Psoas muscle (tissue), 8 donors: ENCODE data around the gene AP2A2. TPM values are rescaled to one million over a fixed set of nuclear protein-coding genes. Genes with fewer than 3 reads are reported as not detected.

Experiments used
- ATAC-seq, 4 donors: fragments of 200-7000 bp; cut with Tn5 transposase; one replicate each; pipeline ENCODE4 v1.9.1; 2020; ENCODE audit warnings: moderate library complexity in 3 of 4, mild to moderate bottlenecking in 2 of 4
- DNase-seq, 2 donors: peaks; one replicate each; pipeline ENCODE4 v3.0.0-alpha.2; 2020
- H3K27ac ChIP-seq: fragments of 200-600 bp; one replicate; pipeline ENCODE4 v1.8.0; 2022
- H3K27me3 ChIP-seq, 3 donors: fragments of 200-600 bp in 1 of 3; one replicate each; pipeline versions ENCODE4 v1.6.1 to v1.8.0; 2013 to 2022; ENCODE audit warnings: low read length in 2 of 3, mild to moderate bottlenecking in 2 of 3, moderate library complexity in 1 of 3; ENCODE audit not compliant: insufficient read depth in 3 of 3
- H3K36me3 ChIP-seq, 2 donors: fragments of 200-600 bp in 1 of 2; one replicate each; pipeline versions ENCODE4 v1.6.1 to v1.8.0; 2013 to 2022; ENCODE audit warnings: low read depth in 1 of 2, mild to moderate bottlenecking in 1 of 2, moderate library complexity in 1 of 2; ENCODE audit not compliant: insufficient read depth in 1 of 2
- H3K4me1 ChIP-seq: fragments of 200-600 bp; one replicate; pipeline ENCODE4 v1.8.0; 2022
- H3K4me3 ChIP-seq: fragments of 200-600 bp; one replicate; pipeline ENCODE4 v1.8.0; 2022; ENCODE audit warnings: mild to moderate bottlenecking
- H3K9me3 ChIP-seq: fragments of 200-600 bp; one replicate; pipeline ENCODE4 v1.8.0; 2022
- CTCF ChIP-seq: fragments of 200-600 bp; IDR thresholded peaks from one replicate; pipeline ENCODE4 v1.8.0; 2022; ENCODE audit warnings: antibody characterized with exemption
- WGBS, 3 donors: extraction: QIAGEN DNeasy Blood & Tissue Kit; methylation state at CpG; one replicate each; pipeline versions ENCODE4 v1.1.6 to v1.1.7; 2013; 5-methylcytosine and 5-hydroxymethylcytosine counted together
- intact Hi-C, 2 donors: fragments of 100-400 bp; cut with DNase I; formaldehyde crosslinking; loops; one replicate each; pipeline versions ENCODE4 v1.11.0 to v1.14.2; 2022
- polyA plus RNA-seq, 3 donors: library from polyadenylated mRNA; stranded (reverse); fragments of 200-250 nt; gene quantifications; one replicate each; pipeline ENCODE4 v1.2.3, GENCODE V29; 2013
- total RNA-seq, 4 donors: library from RNA; stranded (reverse); fragmentation: NEBNext Ultra II Directional in 2 of 4; extraction: Animal tissue kit (Norgen Biotek cat#: 25700) in 2 of 4; gene quantifications; one replicate each; pipeline versions ENCODE4 v1.2.1 to v1.2.4, GENCODE V29; 2021 to 2023
- donor health status: healthy with polysubstance abuse.
- donor health status: DM: no; HTN: no; CAD: no; lungs with moderate emphysema.
- donor health status: Bipolar disorder and iron deficiency.
- donor health status: healthy.
- donor health status: DM: yes; HTN: yes; CAD: no.
- donor health status: DM: no; HTN: no; CAD: no.
- donor health status: DM: no; HTN: no; CAD: no.
- donor health status: DM: yes; HTN: yes; CAD: no.

Gene AP2A2
- total and polyA plus RNA-seq, 7 donors, result 15.9 to 31.4 (median 26.5) TPM

- no peak overlapping the region for H3K4me3 ChIP-seq
- no peaks in the 10 kb centered on the region for H3K9me3 ChIP-seq
- 72 to 81% (median 74%) methylated on average over 15 to 16 of the region's 16 CpGs for WGBS, 3 donors
Observed at GRCh38 chr11:995044-995751, 69.5 kb downstream of the AP2A2 start.

GRCh38 chr11:995752-996420 is 70.2 kb downstream of the AP2A2 start:
- Histone ChIP-seq H3K27me3 (no peaks in the 10 kb centered on the region), H3K9me3 (no peaks in the 10 kb centered on the region), H3K4me1 (no peaks in the 10 kb centered on the region), H3K27ac (no peak overlapping the region), H3K4me3 (no peak overlapping the region), H3K36me3 (peaks cover under 1 to 46% of the 10 kb centered on the region in 2 donors)
- no peak for TF ChIP-seq CTCF
- 75 to 80% (median 79%) methylated on average over 22 of the region's 22 CpGs for WGBS, 3 donors
- intact Hi-C loops, result no loop called here
- no peak for DNase-seq
- peak in 1 of 4 donors; percentile 14 for ATAC-seq

More at GRCh38 chr11:995044-995751, 69.5 kb downstream of the AP2A2 start:
- Histone ChIP-seq H3K27me3 (no peaks in the 10 kb centered on the region), H3K4me1 (no peaks in the 10 kb centered on the region), H3K36me3 (peaks cover 0 to 42% of the 10 kb centered on the region in 2 donors), H3K27ac (no peak overlapping the region)
- no peak for TF ChIP-seq CTCF
- ATAC-seq (peak in 1 of 4 donors; percentile 33), DNase-seq (no peak)
- intact Hi-C loops, result no loop called here

- intact Hi-C loops, result no loop called here
- ATAC-seq, result no peak
- 90 to 95% (median 95%) methylated on average over 10 of the region's 10 CpGs for WGBS, 3 donors
- H3K36me3 ChIP-seq, result peaks cover 2 to 54% of the 10 kb centered on the region in 2 donors
- H3K4me1 ChIP-seq, result no peaks in the 10 kb centered on the region
- no peak for TF ChIP-seq CTCF
- no peak overlapping the region for H3K27ac ChIP-seq
- H3K4me3 ChIP-seq, result no peak overlapping the region
- H3K9me3 ChIP-seq, result no peaks in the 10 kb centered on the region
- no peak for DNase-seq
- no peaks in the 10 kb centered on the region for H3K27me3 ChIP-seq
Observed at GRCh38 chr11:996681-997080, 71.0 kb downstream of the AP2A2 start.

- Histone ChIP-seq H3K36me3 (peaks cover 5 to 54% of the 10 kb centered on the region in 2 donors), H3K4me1 (no peaks in the 10 kb centered on the region)
- ATAC-seq, result peak in 1 of 4 donors; percentile 38
Observed at GRCh38 chr11:997907-998306, 72.2 kb downstream of the AP2A2 start.

More at GRCh38 chr11:997907-998306, 72.2 kb downstream of the AP2A2 start:
- no peak for TF ChIP-seq CTCF
- intact Hi-C loops, result no loop called here
- no peaks in the 10 kb centered on the region for H3K9me3 ChIP-seq
- H3K27me3 ChIP-seq, result no peaks in the 10 kb centered on the region
- H3K27ac ChIP-seq, result no peak overlapping the region
- no peak for DNase-seq
- H3K4me3 ChIP-seq, result no peak overlapping the region
- WGBS, 3 donors, result 82 to 90% (median 84%) methylated on average over 14 of the region's 14 CpGs
